ENCODE data around the gene MYZAP. TPM values are rescaled to one million over a fixed set of nuclear protein-coding genes. Genes with fewer than 3 reads are reported as not detected.

The MYZAP gene
- total and polyA plus RNA-seq, 2 of the 13 experiments (the other 11 are each of a cell fraction or from before 2014, with no cell fraction given) = not detected

GRCh38 chr15:57706405-57707209 lies 114.9 kb downstream of the MYZAP start, which contains the start of gene POLR2M (continued):
- TF ChIP-seq ZNF609 (CRISPR knock-in tag; IDR thresholded peaks at IDR 0.05; ENCODE audit: borderline replicate concordance) = 0 out of 2 replicates have a peak, but pooled peaks have one; percentile 19
- TF ChIP-seq CBX2 (IDR thresholded peaks at IDR 0.05; ENCODE audit: low read depth, low read length) = no peak
- no peak; the same call in 1 of the 2 replicates for TF ChIP-seq CBX2 (CRISPR knock-in tag; IDR thresholded peaks at IDR 0.05; ENCODE audit: low read depth)
- TF ChIP-seq ZNF543 (CRISPR knock-in tag; IDR thresholded peaks at IDR 0.05) = peak; percentile 83; the same call in 1 of the 2 replicates
- peak; percentile 97 for TF ChIP-seq ELF3 (CRISPR knock-in tag; IDR thresholded peaks at IDR 0.05)
- TF ChIP-seq ZNF329 (CRISPR knock-in tag; IDR thresholded peaks at IDR 0.05; ENCODE audit: low read depth) = no peak
- TF ChIP-seq SPEN (CRISPR knock-in tag; IDR thresholded peaks at IDR 0.05; ENCODE audit: low read depth) = peak; percentile 61; the same call in 1 of the 2 replicates
- TF ChIP-seq FOXP1 (IDR thresholded peaks at IDR 0.05) = no peak
- TF ChIP-seq FOXP1 (CRISPR knock-in tag; IDR thresholded peaks at IDR 0.05) = no peak
- TF ChIP-seq SETDB1 (CRISPR knock-in tag; IDR thresholded peaks at IDR 0.05; ENCODE audit: borderline replicate concordance) = peak; percentile 97
- TF ChIP-seq DR1 (CRISPR knock-in tag; IDR thresholded peaks at IDR 0.05) = 0 out of 2 replicates have a peak, but pooled peaks have one; percentile 42
- TF ChIP-seq ZNF816 (CRISPR knock-in tag; IDR thresholded peaks at IDR 0.05; ENCODE audit: borderline replicate concordance) = no peak
- TF ChIP-seq ZNF101 (CRISPR knock-in tag; IDR thresholded peaks at IDR 0.05; ENCODE audit: borderline replicate concordance, low read depth) = no peak
- TF ChIP-seq ZNF460 (CRISPR knock-in tag; IDR thresholded peaks at IDR 0.05; ENCODE audit: borderline replicate concordance) = no peak; the same call in 1 of the 2 replicates
- TF ChIP-seq HIC2 (CRISPR knock-in tag; IDR thresholded peaks at IDR 0.05; ENCODE audit: low read depth) = no peak
- TF ChIP-seq ZNF770 (CRISPR knock-in tag; IDR thresholded peaks at IDR 0.05) = no peak
- no peak for TF ChIP-seq ZNF775 (CRISPR knock-in tag; IDR thresholded peaks at IDR 0.05; ENCODE audit: borderline replicate concordance)
- TF ChIP-seq U2AF1 (optimal IDR thresholded peaks at IDR 0.05; ENCODE audit: low read depth, low read length) = no peak
- peak; percentile 76; the same call in 1 of the 2 replicates for TF ChIP-seq ZFY (CRISPR knock-in tag; IDR thresholded peaks at IDR 0.05)
- no peak for TF ChIP-seq GTF3A (CRISPR knock-in tag; conservative IDR thresholded peaks at IDR 0.05)
